H1 (cell line): ENCODE results near the gene VPS52. TPM values are rescaled to one million over a fixed set of nuclear protein-coding genes. Genes with fewer than 3 reads are reported as not detected.

ENCODE experiments used
- CTCF ChIA-PET: fragments of 300-600 bp; sonication (Branson Sonifier 250); formaldehyde crosslinking; loops from one replicate; lab custom pipeline; 2021; ENCODE audit not compliant: partially characterized antibody; lab: Charles Lee
- POLR2A ChIA-PET: fragments of 300-600 bp; sonication (Branson Sonifier 250); formaldehyde crosslinking; loops from one replicate; lab custom pipeline; 2021; ENCODE audit warnings: inconsistent platforms; ENCODE audit not compliant: partially characterized antibody; lab: Charles Lee
- DNase-seq, 2 experiments: peaks; one replicate each; pipeline versions ENCODE4 v3.0.0 to v3.0.0-alpha.2; 2010 to 2022; ENCODE audit warnings: low spot score in 2 of 2, low read depth in 1 of 2, mixed read lengths in 1 of 2
- FAIRE-seq: peaks from 2 replicates; lab custom pipeline; 2011; peaks lifted over from hg19 to GRCh38; lab: Jason Lieb, UNC
- H2AFZ ChIP-seq: 2 replicates; pipeline ENCODE4 v1.8.1; 2012; ENCODE audit warnings: low read length, inconsistent platforms
- H2AK5ac ChIP-seq: 2 replicates; pipeline ENCODE4 v1.6.1; 2013; ENCODE audit warnings: low read depth, low read length
- H2BK120ac ChIP-seq: replicated peaks from 2 replicates; pipeline ENCODE3; 2013; ENCODE audit warnings: low read depth, low read length, inconsistent platforms
- H2BK12ac ChIP-seq: 2 replicates; pipeline ENCODE4 v1.6.1; 2013; ENCODE audit warnings: low read depth, low read length
- H2BK15ac ChIP-seq: 2 replicates; pipeline ENCODE4 v1.6.1; 2013; ENCODE audit warnings: low read length
- H2BK20ac ChIP-seq: 2 replicates; pipeline ENCODE4 v1.6.1; 2013; ENCODE audit warnings: low read length
- H2BK5ac ChIP-seq: 2 replicates; pipeline ENCODE4 v1.6.1; 2013; ENCODE audit warnings: low read depth, low read length
- H3K14ac ChIP-seq: 2 replicates; pipeline ENCODE4 v1.6.1; 2013; ENCODE audit warnings: inconsistent platforms; ENCODE audit not compliant: insufficient read length
- H3K18ac ChIP-seq: 2 replicates; pipeline ENCODE4 v1.6.1; 2013; ENCODE audit warnings: low read length; ENCODE audit errors: extremely low read depth
- H3K23ac ChIP-seq: 2 replicates; pipeline ENCODE4 v1.6.1; 2013; ENCODE audit warnings: inconsistent platforms; ENCODE audit not compliant: insufficient read length
- H3K23me2 ChIP-seq: 2 replicates; pipeline ENCODE4 v1.6.1; 2013; ENCODE audit warnings: low read depth, low read length
- H3K27ac ChIP-seq: 2 replicates; pipeline ENCODE4 v1.6.1; 2011; ENCODE audit warnings: low read depth, low read length, inconsistent platforms
- H3K27me3 ChIP-seq, 4 experiments: replicated peaks in 1 of 4; 1 replicate in 1 of 4; 2 replicates in 3 of 4; pipeline versions ENCODE4 v1.6.1 to v1.8.1; 2011 to 2013; ENCODE audit warnings: low read length in 3 of 4, mild to moderate bottlenecking in 3 of 4, inconsistent platforms in 2 of 4, mixed read lengths in 2 of 4, moderate library complexity in 1 of 4; ENCODE audit not compliant: control insufficient read depth in 3 of 4, insufficient read depth in 3 of 4; ENCODE audit errors: extremely low read depth in 1 of 4
- H3K36me3 ChIP-seq, 4 experiments: 2 replicates each; pipeline versions ENCODE4 v1.6.1 to v1.8.1; 2011 to 2013; ENCODE audit warnings: mild to moderate bottlenecking in 4 of 4, low read length in 3 of 4, moderate library complexity in 2 of 4, control low read depth in 1 of 4, inconsistent platforms in 1 of 4; ENCODE audit not compliant: insufficient read depth in 4 of 4, control insufficient read depth in 2 of 4
- H3K4ac ChIP-seq: replicated peaks from 2 replicates; pipeline ENCODE3; 2013; ENCODE audit warnings: low read length, low read depth, mixed read lengths, inconsistent platforms; ENCODE audit not compliant: insufficient read length
- H3K4me1 ChIP-seq, 4 experiments: replicated peaks in 1 of 4; 1 replicate in 1 of 4; 2 replicates in 3 of 4; pipeline versions ENCODE4 v1.6.1 to v1.8.1; 2011 to 2013; ENCODE audit warnings: low read length in 3 of 4, inconsistent platforms in 2 of 4, mixed read lengths in 1 of 4; ENCODE audit not compliant: insufficient read depth in 4 of 4, control insufficient read depth in 3 of 4
- H3K4me2 ChIP-seq, 2 experiments: 2 replicates each; pipeline versions ENCODE4 v1.6.1 to v1.8.1; 2011 to 2013; ENCODE audit warnings: low read depth in 2 of 2, low read length in 2 of 2, control low read depth in 1 of 2, inconsistent platforms in 1 of 2, mild to moderate bottlenecking in 1 of 2; ENCODE audit not compliant: insufficient read depth in 1 of 2
- H3K4me3 ChIP-seq, 4 experiments: fragments of 200-600, 300-600 bp in 1 of 4; sonication (generic), shearing (Covaris generic), sonication (Bioruptor Twin) in 1 of 4; 2 replicates each; pipeline versions ENCODE4 v1.5.1 to v1.8.1; 2011 to 2016; ENCODE audit warnings: low read length in 4 of 4, low read depth in 3 of 4, control low read depth in 2 of 4, inconsistent platforms in 2 of 4, mild to moderate bottlenecking in 2 of 4, mixed read lengths in 1 of 4, moderate library complexity in 1 of 4; ENCODE audit not compliant: insufficient read depth in 2 of 4; ENCODE audit errors: extremely low read depth in 1 of 4
- H3K56ac ChIP-seq: replicated peaks from 2 replicates; pipeline ENCODE3; 2013; ENCODE audit warnings: low read depth, mild to moderate bottlenecking, mixed read lengths, low read length, inconsistent platforms; ENCODE audit not compliant: insufficient read length
- H3K79me1 ChIP-seq: 2 replicates; pipeline ENCODE4 v1.6.1; 2013; ENCODE audit warnings: low read depth, low read length, control low read depth
- H3K79me2 ChIP-seq, 2 experiments: 2 replicates each; pipeline versions ENCODE4 v1.6.1 to v1.8.1; 2012 to 2013; ENCODE audit warnings: low read length in 2 of 2, mild to moderate bottlenecking in 2 of 2, inconsistent platforms in 1 of 2; ENCODE audit not compliant: insufficient read depth in 2 of 2, control insufficient read depth in 1 of 2
- H3K9ac ChIP-seq, 4 experiments: replicated peaks in 1 of 4; 1 replicate in 1 of 4; 2 replicates in 3 of 4; pipeline versions ENCODE4 v1.6.1 to v1.8.1; 2011 to 2013; ENCODE audit warnings: low read depth in 3 of 4, low read length in 3 of 4, control low read depth in 2 of 4, mild to moderate bottlenecking in 2 of 4, moderate library complexity in 2 of 4, inconsistent platforms in 1 of 4; ENCODE audit errors: extremely low read depth in 1 of 4
- H3K9me3 ChIP-seq, 2 experiments: 2 replicates each; pipeline versions ENCODE4 v1.6.1 to v1.8.1; 2012 to 2013; ENCODE audit warnings: mild to moderate bottlenecking in 2 of 2, moderate library complexity in 2 of 2, control low read depth in 1 of 2, inconsistent platforms in 1 of 2, low read depth in 1 of 2, low read length in 1 of 2, mixed read lengths in 1 of 2; ENCODE audit not compliant: insufficient read depth in 2 of 2
- H4K20me1 ChIP-seq, 2 experiments: replicated peaks in 1 of 2; 2 replicates each; pipeline versions ENCODE3 to v1.8.1; 2011 to 2013; ENCODE audit warnings: inconsistent platforms in 2 of 2, low read length in 2 of 2, mild to moderate bottlenecking in 1 of 2; ENCODE audit not compliant: insufficient read depth in 2 of 2, control insufficient read depth in 1 of 2
- H4K5ac ChIP-seq: 2 replicates; pipeline ENCODE4 v1.6.1; 2013; ENCODE audit warnings: low read length, low read depth, mixed read lengths, inconsistent platforms; ENCODE audit not compliant: insufficient read length
- H4K8ac ChIP-seq: 2 replicates; pipeline ENCODE4 v1.8.0; 2013; ENCODE audit warnings: mild to moderate bottlenecking, moderate library complexity, low read length, inconsistent platforms; ENCODE audit not compliant: insufficient read depth; ENCODE audit errors: extremely low read depth
- H4K91ac ChIP-seq: replicated peaks from 2 replicates; pipeline ENCODE3; 2013; ENCODE audit warnings: low read length, mixed read lengths, inconsistent platforms; ENCODE audit not compliant: insufficient read length
- CBX5 ChIP-seq: fragments of 300-800, 300-1000 bp; sonication (generic); IDR thresholded peaks from 2 replicates; pipeline ENCODE4 v1.7.1; 2016; ENCODE audit warnings: antibody characterized with exemption, low read length, low read depth
- GABPA ChIP-seq: IDR thresholded peaks from 2 replicates; pipeline ENCODE4 v1.6.1; 2011; ENCODE audit warnings: mild to moderate bottlenecking, low read length, moderate library complexity, borderline replicate concordance; ENCODE audit not compliant: insufficient read depth
- GTF2F1 ChIP-seq: IDR thresholded peaks from 2 replicates; pipeline ENCODE4 v1.6.1; 2012; ENCODE audit warnings: low read depth, low read length, improper control_type of control experiment, borderline replicate concordance
- HDAC2 ChIP-seq, 2 experiments: fragments of 300-600 bp in 1 of 2; sonication (generic) in 1 of 2; IDR thresholded peaks; 2 replicates each; pipeline ENCODE4 v1.6.1; 2011 to 2012; ENCODE audit warnings: low read depth in 2 of 2, low read length in 2 of 2, mild to moderate bottlenecking in 2 of 2, moderate library complexity in 2 of 2, borderline replicate concordance in 1 of 2, inconsistent platforms in 1 of 2
- KDM4A ChIP-seq: IDR thresholded peaks from one replicate; pipeline ENCODE4 v1.7.1; 2012; ENCODE audit warnings: low read depth, mild to moderate bottlenecking, moderate library complexity, low read length, inconsistent platforms; ENCODE audit not compliant: severe bottlenecking
- NANOG ChIP-seq: IDR thresholded peaks from 2 replicates; pipeline ENCODE4 v1.6.1; 2011; ENCODE audit warnings: low read length, low read depth, mild to moderate bottlenecking, inconsistent platforms; ENCODE audit not compliant: insufficient read depth, poor library complexity, severe bottlenecking
- PHF8 ChIP-seq: fragments of 200-600 bp; sonication (generic); conservative IDR thresholded peaks from 2 replicates; pipeline ENCODE4 v1.7.1; 2012; ENCODE audit warnings: low read depth, mild to moderate bottlenecking, inconsistent platforms, low read length, moderate library complexity
- POLR2AphosphoS5 ChIP-seq: IDR thresholded peaks from 2 replicates; pipeline ENCODE4 v1.6.1; 2011; ENCODE audit warnings: low read depth, low read length
- RAD21 ChIP-seq, 2 experiments: IDR thresholded peaks in 1 of 2; conservative IDR thresholded peaks in 1 of 2; 2 replicates each; pipeline ENCODE4 v1.6.1; 2011; ENCODE audit warnings: low read depth in 2 of 2, low read length in 2 of 2, improper control_type of control experiment in 1 of 2, inconsistent platforms in 1 of 2, mild to moderate bottlenecking in 1 of 2, moderate library complexity in 1 of 2
- SUZ12 ChIP-seq: fragments of 200-600 bp; sonication (generic); IDR thresholded peaks from 2 replicates; pipeline ENCODE4 v1.6.1; 2012; ENCODE audit warnings: mild to moderate bottlenecking, inconsistent platforms, low read length, moderate library complexity, mixed read lengths
- TBP ChIP-seq: IDR thresholded peaks from 2 replicates; pipeline ENCODE4 v1.6.1; 2011; ENCODE audit warnings: low read depth, low read length, improper control_type of control experiment
- WGBS, 2 experiments: shearing (Covaris generic) in 1 of 2; methylation state at CpG; one replicate each; pipeline versions ENCODE4 v1.1.6 to v1.1.7; 2013 to 2015; ENCODE audit warnings: low lambda C conversion rate in 2 of 2, mixed read lengths in 2 of 2, inconsistent platforms in 1 of 2, low coverage in 1 of 2, missing lambda C conversion rate in 1 of 2; ENCODE audit not compliant: insufficient replicate concordance in 2 of 2, insufficient coverage in 1 of 2, insufficient read length in 1 of 2; ENCODE audit errors: extremely low coverage in 1 of 2, missing lambda C conversion rate in 1 of 2; 5-methylcytosine and 5-hydroxymethylcytosine counted together
- polyA plus RNA-seq, 7 experiments: library from polyadenylated mRNA; depleted of rRNA in 3 of 7; stranded (reverse) in 5 of 7; unstranded in 2 of 7; fragments of >200 nt in 5 of 7; fragments of 200-250 nt in 2 of 7; gene quantifications; 1 replicate in 5 of 7; 2 replicates in 1 of 7; 4 replicates in 1 of 7; pipeline versions ENCODE4 v1.2.1 to v1.2.3, GENCODE V29; 2011 to 2013; ENCODE audit warnings: missing spikeins in 2 of 7, mixed read lengths in 2 of 7
- total RNA-seq: library from RNA; stranded (reverse); fragmentation: NEBNext Ultra II Directional; extraction: Animal tissue kit (Norgen Biotek cat#: 25700); gene quantifications from 2 replicates; pipeline ENCODE4 v1.2.1, GENCODE V29; 2021
- TF ChIP-seq, protein P1 (sequence below): IDR thresholded peaks from 2 replicates; pipeline ENCODE4 v1.6.1; 2011; ENCODE audit warnings: low read length, improper control_type of control experiment

Gene VPS52
- total and polyA plus RNA-seq, 2 of the 8 experiments (the other 6 are each of a cell fraction or from before 2014, with no cell fraction given) = 36.5 to 86.3 TPM

DNA sequence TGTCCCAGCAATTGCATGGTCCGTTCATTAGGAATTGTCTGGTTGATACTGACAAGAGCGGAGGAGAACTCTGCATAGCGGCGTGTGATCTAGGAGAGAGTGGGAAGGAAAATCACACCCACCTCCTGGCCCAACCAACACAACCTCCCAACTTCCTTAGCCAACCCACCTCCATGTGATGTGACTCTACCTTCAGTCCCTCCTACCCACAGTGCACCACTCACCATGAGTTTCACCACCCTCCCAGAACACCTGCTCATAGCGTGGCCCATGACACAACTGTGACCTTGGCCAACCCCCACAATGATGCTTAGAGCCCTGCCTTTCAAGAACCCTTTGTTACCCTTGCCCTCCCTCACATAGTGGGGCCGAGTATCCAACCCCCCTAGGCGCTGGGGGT is 7.7 kb downstream of the VPS52 start:
- Histone ChIP-seq H3K23ac (no peak overlapping the region), H3K56ac (no peak overlapping the region), H3K4ac (no peak overlapping the region), H2BK12ac (no peak overlapping the region), H3K79me1 (no peaks in the 10 kb centered on the region), H3K9ac (no peak overlapping the region), H3K4me1 (no peaks in the 10 kb centered on the region), H2AFZ (no peak overlapping the region), H3K4me2 (no peak overlapping the region), H3K23me2 (no peaks in the 10 kb centered on the region), H2AK5ac (no peak overlapping the region), H4K91ac (no peak overlapping the region), H3K9me3 (no peaks in the 10 kb centered on the region), H3K14ac (no peak overlapping the region), H2BK120ac (no peak overlapping the region), H3K36me3 (peaks cover 11 to 48% (median 26%) of the 10 kb centered on the region in 4 experiments; a peak in 6 of 8 replicates), H3K27ac (no peak overlapping the region), H3K18ac (no peak overlapping the region), H3K27me3 (no peaks in the 10 kb centered on the region), H4K8ac (no peak overlapping the region), H3K79me2 (no peaks in the 10 kb centered on the region), H3K4me3 (no peak overlapping the region), H4K5ac (no peak overlapping the region), H2BK5ac (no peak overlapping the region), H2BK15ac (no peak overlapping the region), H2BK20ac (no peak overlapping the region), H4K20me1 (peaks cover 0 to 5% of the 10 kb centered on the region in 2 experiments)
- POLR2A ChIA-PET = interaction anchor here (0.8 to 4.6 kb wide), 3 partner anchors 8 to 14 kb away, joined by 5 to 44 read pairs (median 18); partner anchors contain the start of genes B3GALT4, RPS18 and VPS52
- 84% methylated on average over 7 of the region's 7 CpGs; no CpG with 5 or more reads in 1 of the 2 experiments for WGBS, 2 experiments
- no peak for DNase-seq
- FAIRE-seq = no peak
- CTCF ChIA-PET = interaction anchor here (1.3 kb wide), 1 partner anchor 9 kb away, joined by 3 read pairs; no protein-coding TSS in a partner anchor
- no peak for TF ChIP-seq GABPA
- no peak for TF ChIP-seq GTF2F1
- no peak for TF ChIP-seq CBX5
- TF ChIP-seq POLR2AphosphoS5 = no peak
- no peak for TF ChIP-seq TBP
- no peak for TF ChIP-seq RAD21 (IDR thresholded peaks at IDR 0.05 in 1 of 2, conservative IDR thresholded peaks at IDR 0.05 in 1 of 2; ENCODE audit: low read depth in 2 of 2, low read length in 2 of 2)
- TF ChIP-seq, protein P1, sequence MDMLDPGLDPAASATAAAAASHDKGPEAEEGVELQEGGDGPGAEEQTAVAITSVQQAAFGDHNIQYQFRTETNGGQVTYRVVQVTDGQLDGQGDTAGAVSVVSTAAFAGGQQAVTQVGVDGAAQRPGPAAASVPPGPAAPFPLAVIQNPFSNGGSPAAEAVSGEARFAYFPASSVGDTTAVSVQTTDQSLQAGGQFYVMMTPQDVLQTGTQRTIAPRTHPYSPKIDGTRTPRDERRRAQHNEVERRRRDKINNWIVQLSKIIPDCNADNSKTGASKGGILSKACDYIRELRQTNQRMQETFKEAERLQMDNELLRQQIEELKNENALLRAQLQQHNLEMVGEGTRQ = no peak
- no peak for TF ChIP-seq KDM4A
- TF ChIP-seq SUZ12 = no peak
- no peak for TF ChIP-seq PHF8
- TF ChIP-seq HDAC2 (IDR thresholded peaks at IDR 0.05; ENCODE audit: borderline replicate concordance in 1 of 2, low read depth in 2 of 2, low read length in 2 of 2) = no peak
- no peak for TF ChIP-seq NANOG
